ENCODE measurements around the gene PLB1.

DNA sequence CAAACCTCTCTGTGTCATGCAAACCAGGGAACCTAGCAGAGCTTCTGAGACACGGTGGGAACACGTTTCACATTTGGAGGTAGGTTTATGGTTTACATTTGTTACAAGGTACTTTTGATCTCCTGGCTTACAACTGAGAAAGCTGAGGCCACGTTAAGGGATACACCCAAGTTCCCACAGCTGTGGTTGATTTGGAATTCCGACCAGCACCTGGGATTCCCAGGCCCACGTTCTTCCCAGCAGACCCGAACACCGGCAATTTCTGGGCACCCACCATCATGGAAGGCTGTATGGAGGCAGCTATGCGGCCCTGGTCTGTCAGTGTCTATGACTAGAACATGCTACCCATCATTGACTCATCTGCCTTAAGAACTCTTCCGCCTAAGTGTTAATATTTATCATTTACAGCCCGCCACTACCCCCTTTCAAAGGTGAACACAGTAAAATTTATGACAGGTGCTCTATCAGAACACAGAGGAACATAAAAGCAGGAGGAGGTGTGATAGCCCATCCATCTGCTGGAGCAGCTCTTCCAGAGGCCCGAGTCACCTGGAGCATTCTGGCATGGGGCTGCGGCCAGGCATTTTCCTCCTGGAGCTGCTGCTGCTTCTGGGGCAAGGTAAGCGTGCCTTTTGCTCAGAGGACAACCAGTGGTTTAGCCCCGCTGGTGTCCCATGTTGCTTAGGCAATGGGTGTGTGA, at the start of gene PLB1:
- no peak for TF ChIP-seq CTCF (IDR thresholded peaks at IDR 0.05)
- no peak for TF ChIP-seq POLR2A (IDR thresholded peaks at IDR 0.05)
